Smooth muscle cell (in vitro differentiated cells): ENCODE results near the gene SPRR2B. TPM values are rescaled to one million over a fixed set of nuclear protein-coding genes. Genes with fewer than 3 reads are reported as not detected.

Experiments used
- DNase-seq: peaks from one replicate; lab custom pipeline; 2025; ENCODE audit not compliant: unreplicated experiment; lab: John Stamatoyannopoulos, UW
- H2AFZ ChIP-seq: fragments of 200-600 bp; sonication (generic); 2 replicates; pipeline ENCODE4 v1.6.0; 2016; ENCODE audit warnings: antibody characterized with exemption, low read depth, mild to moderate bottlenecking
- H3F3A ChIP-seq: fragments of 200-600 bp; sonication (generic); 2 replicates; pipeline ENCODE4 v1.6.0; 2017; ENCODE audit warnings: antibody characterized with exemption, low read depth
- H3K27ac ChIP-seq: fragments of 200-600 bp; sonication (generic); 2 replicates; pipeline ENCODE4 v1.5.1; 2016; ENCODE audit warnings: low read depth, mild to moderate bottlenecking
- H3K27me3 ChIP-seq: fragments of 200-600 bp; sonication (generic); 2 replicates; pipeline ENCODE4 v1.6.1; 2016; ENCODE audit warnings: low read depth, mild to moderate bottlenecking
- H3K36me3 ChIP-seq: fragments of 200-600 bp; sonication (generic); 2 replicates; pipeline ENCODE4 v1.5.1; 2016; ENCODE audit warnings: low read depth
- H3K4me1 ChIP-seq: fragments of 200-600 bp; sonication (generic); 2 replicates; pipeline ENCODE4 v1.5.1; 2016; ENCODE audit warnings: low read depth
- H3K4me2 ChIP-seq: fragments of 200-600 bp; sonication (generic); 2 replicates; pipeline ENCODE4 v1.6.0; 2016; ENCODE audit warnings: mild to moderate bottlenecking
- H3K4me3 ChIP-seq: fragments of 200-600 bp; sonication (generic); 2 replicates; pipeline ENCODE4 v1.5.1; 2016; ENCODE audit warnings: mild to moderate bottlenecking
- H3K79me2 ChIP-seq: fragments of 200-600 bp; sonication (generic); 2 replicates; pipeline ENCODE4 v1.6.0; 2016; ENCODE audit warnings: low read depth, mild to moderate bottlenecking
- H3K9ac ChIP-seq: fragments of 200-600 bp; sonication (generic); 2 replicates; pipeline ENCODE4 v1.6.0; 2016; ENCODE audit warnings: low read depth
- H3K9me3 ChIP-seq: fragments of 200-600 bp; sonication (generic); replicated peaks from 2 replicates; pipeline ENCODE4 v1.5.1; 2016; ENCODE audit warnings: low read depth
- H4K20me1 ChIP-seq: fragments of 200-600 bp; sonication (generic); 2 replicates; pipeline ENCODE4 v1.6.0; 2016; ENCODE audit warnings: low read depth
- CTCF ChIP-seq: fragments of 200-600 bp; sonication (generic); IDR thresholded peaks from 2 replicates; pipeline ENCODE4 v1.5.1; 2017; ENCODE audit warnings: borderline replicate concordance, mild to moderate bottlenecking, antibody characterized with exemption; ENCODE audit not compliant: insufficient read depth, poor library complexity, severe bottlenecking
- WGBS: methylation state at CpG from one replicate; pipeline ENCODE4 v1.1.7; 2016; ENCODE audit warnings: low lambda C conversion rate; 5-methylcytosine and 5-hydroxymethylcytosine counted together
- polyA plus RNA-seq: library from polyadenylated mRNA; unstranded; fragments of >200 nt; fragmentation: Nextera tagmentation; extraction: Ambion mirVana; gene quantifications from 2 replicates; pipeline ENCODE4 v1.2.1, GENCODE V29; 2016
- total RNA-seq: library from RNA; depleted of rRNA; stranded (reverse); fragments of >200 nt; gene quantifications from 2 replicates; pipeline ENCODE4 v1.2.3, GENCODE V29; 2014

Gene SPRR2B
- total and polyA plus RNA-seq, 2 experiments from 2014 or later = 2.8 TPM; not detected in 1

- H3K4me3 ChIP-seq = no peak overlapping the region
- H3K27ac ChIP-seq = no peak overlapping the region
- no peak overlapping the region for H3K4me2 ChIP-seq
- no peaks in the 10 kb centered on the region for H3K9me3 ChIP-seq
- H4K20me1 ChIP-seq = no peaks in the 10 kb centered on the region
- H3F3A ChIP-seq = no peaks in the 10 kb centered on the region
- no peaks in the 10 kb centered on the region for H3K27me3 ChIP-seq
- no peak overlapping the region for H2AFZ ChIP-seq
- no peak overlapping the region for H3K9ac ChIP-seq
- no peaks in the 10 kb centered on the region for H3K79me2 ChIP-seq
- 61% methylated on average over 5 of the region's 5 CpGs for whole genome bisulfite sequencing
- no peak for TF ChIP-seq CTCF
- no peaks in the 10 kb centered on the region for H3K4me1 ChIP-seq
- no peaks in the 10 kb centered on the region for H3K36me3 ChIP-seq
- DNase-seq = no peak
Measured at GRCh38 chr1:153072806-153073726, 1.7 kb upstream of the SPRR2B start.

GRCh38 chr1:153070243-153070642 lies 1.2 kb downstream of the SPRR2B start:
- Histone ChIP-seq H3K4me2 (no peak overlapping the region), H3K4me1 (no peaks in the 10 kb centered on the region), H3K36me3 (no peaks in the 10 kb centered on the region), H3K27ac (no peak overlapping the region), H3K9ac (no peak overlapping the region), H3K79me2 (no peaks in the 10 kb centered on the region), H3K4me3 (no peak overlapping the region), H3K9me3 (no peaks in the 10 kb centered on the region), H2AFZ (no peak overlapping the region), H4K20me1 (no peaks in the 10 kb centered on the region), H3K27me3 (no peaks in the 10 kb centered on the region), H3F3A (no peaks in the 10 kb centered on the region)
- DNase-seq = no peak
- 72% methylated on average over 2 of the region's 2 CpGs for WGBS
- no peak for TF ChIP-seq CTCF

- WGBS = 67% methylated on average over 6 of the region's 6 CpGs
- H3K4me3 ChIP-seq = no peak overlapping the region
- no peaks in the 10 kb centered on the region for H3K4me1 ChIP-seq
- H3K4me2 ChIP-seq = no peak overlapping the region
- no peaks in the 10 kb centered on the region for H3F3A ChIP-seq
- H3K79me2 ChIP-seq = no peaks in the 10 kb centered on the region
- no peak overlapping the region for H3K27ac ChIP-seq
- H4K20me1 ChIP-seq = no peaks in the 10 kb centered on the region
- no peak overlapping the region for H2AFZ ChIP-seq
- no peaks in the 10 kb centered on the region for H3K27me3 ChIP-seq
- no peak for TF ChIP-seq CTCF
- no peaks in the 10 kb centered on the region for H3K9me3 ChIP-seq
- H3K36me3 ChIP-seq = no peaks in the 10 kb centered on the region
- no peak overlapping the region for H3K9ac ChIP-seq
- DNase-seq = no peak
Measured at GRCh38 chr1:153058826-153059784, 12.3 kb downstream of the SPRR2B start.
